GM12872 (cell line): ENCODE results near the gene TRIP13.

ENCODE experiments used
- TF ChIP-seq, protein P1 (sequence below): IDR thresholded peaks from 3 replicates; pipeline ENCODE4 v1.5.1; 2011; ENCODE audit warnings: low read depth, mild to moderate bottlenecking, low read length, moderate library complexity; ENCODE audit not compliant: insufficient read depth

TRIP13 gene

DNA sequence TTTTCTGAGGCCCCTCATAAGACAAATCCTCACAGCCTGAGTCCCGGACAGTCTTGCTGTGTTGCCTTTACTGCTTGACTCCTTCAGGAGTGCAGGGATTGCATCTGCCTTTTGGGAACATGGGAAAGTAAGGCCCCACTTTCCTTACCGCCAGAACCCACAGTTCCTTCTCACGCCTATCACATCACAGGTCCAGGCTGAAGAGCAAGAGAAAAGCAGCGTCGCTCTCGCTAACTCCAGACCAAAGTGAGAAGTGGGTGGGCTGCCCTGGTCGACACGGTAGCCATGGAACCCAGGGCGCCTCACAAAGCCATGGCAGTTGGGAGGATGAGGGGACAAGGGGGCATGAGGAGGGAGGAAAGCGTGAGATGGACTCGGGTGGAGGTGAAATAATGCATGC lies 34.0 kb upstream of the TRIP13 start:
- TF ChIP-seq, protein P1, sequence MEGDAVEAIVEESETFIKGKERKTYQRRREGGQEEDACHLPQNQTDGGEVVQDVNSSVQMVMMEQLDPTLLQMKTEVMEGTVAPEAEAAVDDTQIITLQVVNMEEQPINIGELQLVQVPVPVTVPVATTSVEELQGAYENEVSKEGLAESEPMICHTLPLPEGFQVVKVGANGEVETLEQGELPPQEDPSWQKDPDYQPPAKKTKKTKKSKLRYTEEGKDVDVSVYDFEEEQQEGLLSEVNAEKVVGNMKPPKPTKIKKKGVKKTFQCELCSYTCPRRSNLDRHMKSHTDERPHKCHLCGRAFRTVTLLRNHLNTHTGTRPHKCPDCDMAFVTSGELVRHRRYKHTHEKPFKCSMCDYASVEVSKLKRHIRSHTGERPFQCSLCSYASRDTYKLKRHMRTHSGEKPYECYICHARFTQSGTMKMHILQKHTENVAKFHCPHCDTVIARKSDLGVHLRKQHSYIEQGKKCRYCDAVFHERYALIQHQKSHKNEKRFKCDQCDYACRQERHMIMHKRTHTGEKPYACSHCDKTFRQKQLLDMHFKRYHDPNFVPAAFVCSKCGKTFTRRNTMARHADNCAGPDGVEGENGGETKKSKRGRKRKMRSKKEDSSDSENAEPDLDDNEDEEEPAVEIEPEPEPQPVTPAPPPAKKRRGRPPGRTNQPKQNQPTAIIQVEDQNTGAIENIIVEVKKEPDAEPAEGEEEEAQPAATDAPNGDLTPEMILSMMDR, result no peak

- TF ChIP-seq, protein P1, result no peak
Measured at GRCh38 chr5:859391-859790, 33.3 kb upstream of the TRIP13 start.

- TF ChIP-seq, protein P1, result no peak
Measured at GRCh38 chr5:859798-860296, 32.8 kb upstream of the TRIP13 start.

DNA sequence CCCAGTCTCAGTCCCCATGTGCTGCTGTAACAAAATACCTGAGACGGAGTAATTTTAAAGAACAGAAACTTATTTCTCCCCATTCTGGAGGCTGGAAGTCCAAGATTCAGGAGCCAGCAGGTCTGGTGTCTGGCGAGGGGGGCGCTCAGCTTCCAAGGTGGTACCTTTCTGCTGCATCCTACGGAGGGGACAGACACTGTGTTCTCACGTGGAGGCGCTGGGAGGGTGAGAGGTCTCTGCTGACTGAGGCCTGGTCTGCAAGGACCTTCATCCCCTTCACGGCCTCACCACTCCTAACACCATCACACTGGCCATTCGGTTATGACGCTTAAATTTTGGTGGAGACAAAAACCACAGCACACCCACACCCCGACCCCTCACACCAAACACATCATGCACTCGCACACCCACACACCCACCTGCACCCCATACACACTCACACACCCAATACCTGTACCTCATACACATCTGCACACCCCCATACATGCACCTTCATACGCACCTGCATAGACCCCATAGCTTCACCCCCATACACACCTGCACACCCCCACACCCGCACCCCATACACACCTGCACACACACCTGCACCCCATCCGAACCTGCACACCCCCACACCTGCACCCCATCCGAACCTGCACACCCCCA lies 32.1 kb upstream of the TRIP13 start:
- TF ChIP-seq, protein P1, result no peak

DNA sequence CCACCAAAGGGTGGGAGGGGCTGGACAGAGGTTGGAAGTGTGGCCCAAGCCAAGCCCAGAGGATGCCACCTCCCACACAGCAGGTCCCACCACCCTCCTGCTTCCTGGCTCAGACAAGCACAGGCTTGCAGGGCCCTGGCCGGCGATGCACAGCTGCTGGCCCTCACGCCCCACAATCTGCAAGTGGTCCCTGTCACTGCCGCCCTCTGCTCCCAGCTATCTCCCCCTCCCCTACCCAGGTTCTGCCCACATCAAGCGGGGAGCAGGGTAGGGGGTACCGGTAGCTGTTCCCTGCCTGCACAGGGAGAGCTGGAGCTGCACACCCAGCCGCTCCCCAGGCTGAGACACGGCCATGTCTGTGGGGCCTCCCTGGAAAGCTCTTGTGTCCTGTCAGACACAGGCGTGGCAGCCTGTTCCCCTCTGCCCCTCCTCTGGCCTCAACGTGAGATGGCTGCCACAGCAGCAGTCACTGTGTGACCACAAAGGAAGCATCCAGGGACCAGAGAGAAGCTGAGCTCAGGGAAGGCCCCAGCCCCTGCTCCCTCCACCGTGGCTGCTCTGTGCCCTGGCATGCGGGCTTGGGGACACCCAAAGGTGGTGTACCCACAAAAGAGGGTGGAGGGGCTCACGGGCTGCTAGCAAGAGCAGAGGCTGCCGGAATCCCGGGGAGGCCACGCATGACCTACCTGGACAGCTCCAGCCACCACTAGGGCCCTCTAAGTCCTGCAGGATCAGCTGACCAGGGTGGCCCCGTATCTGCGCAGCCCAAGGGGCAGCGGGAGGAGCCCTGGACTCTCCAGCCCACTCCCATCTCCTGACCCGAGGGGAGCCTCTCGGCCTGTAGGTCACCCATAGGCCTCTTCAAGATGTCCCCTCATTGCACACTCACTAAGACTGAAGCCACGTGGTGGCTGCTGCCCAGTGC lies 31.0 kb upstream of the TRIP13 start:
- TF ChIP-seq, protein P1, result no peak

DNA sequence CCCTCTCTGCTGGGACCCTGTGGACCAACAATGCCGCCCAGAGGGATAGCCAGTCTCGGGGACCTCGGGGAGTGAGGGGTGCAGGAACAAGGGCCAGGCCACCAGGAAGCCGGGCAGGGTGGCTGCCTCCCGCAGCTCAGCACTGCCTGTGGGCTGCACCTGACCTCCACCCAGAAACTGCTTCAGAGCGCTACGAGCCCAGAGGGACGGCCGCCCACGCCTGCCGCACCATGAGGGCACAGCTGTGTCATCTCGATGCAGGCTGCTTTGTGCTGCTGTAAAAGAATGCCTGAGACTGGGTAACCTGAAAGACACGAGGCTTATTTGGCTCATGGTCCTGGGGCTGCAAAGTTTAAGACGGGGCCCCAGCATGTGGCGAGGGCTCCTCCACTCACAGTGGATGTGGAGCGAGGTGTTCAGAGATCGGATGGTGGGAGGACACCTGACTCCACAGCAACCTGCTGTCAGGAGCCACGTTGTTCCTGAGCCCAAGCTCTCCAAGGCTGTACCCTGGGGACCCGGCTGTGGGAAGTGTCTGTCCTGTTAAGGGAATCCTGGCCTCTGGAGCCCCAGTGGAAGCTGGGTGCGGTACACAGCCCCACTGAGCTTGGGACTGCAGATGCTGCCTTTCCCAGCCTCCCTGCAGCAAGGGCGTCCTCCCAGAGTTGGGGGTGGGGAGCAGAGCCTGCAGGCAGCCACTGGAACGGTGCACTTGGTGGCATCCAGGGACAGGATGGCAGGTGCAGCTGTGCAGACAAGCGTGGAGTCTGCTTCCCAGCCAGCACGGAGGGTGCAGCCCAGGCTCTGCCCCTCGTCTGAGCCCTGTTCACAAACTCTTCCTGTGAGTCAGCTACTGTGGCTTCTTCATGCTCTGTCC lies 30.1 kb upstream of the TRIP13 start:
- TF ChIP-seq, protein P1, result no peak
